ENCODE measurements around the gene RBM10.
"Not testable (repeated sequence)": the region's sequence is repeated elsewhere in the genome, so short reads cannot be mapped to it uniquely, and the experiment has no call there.

The RBM10 gene, protein sequence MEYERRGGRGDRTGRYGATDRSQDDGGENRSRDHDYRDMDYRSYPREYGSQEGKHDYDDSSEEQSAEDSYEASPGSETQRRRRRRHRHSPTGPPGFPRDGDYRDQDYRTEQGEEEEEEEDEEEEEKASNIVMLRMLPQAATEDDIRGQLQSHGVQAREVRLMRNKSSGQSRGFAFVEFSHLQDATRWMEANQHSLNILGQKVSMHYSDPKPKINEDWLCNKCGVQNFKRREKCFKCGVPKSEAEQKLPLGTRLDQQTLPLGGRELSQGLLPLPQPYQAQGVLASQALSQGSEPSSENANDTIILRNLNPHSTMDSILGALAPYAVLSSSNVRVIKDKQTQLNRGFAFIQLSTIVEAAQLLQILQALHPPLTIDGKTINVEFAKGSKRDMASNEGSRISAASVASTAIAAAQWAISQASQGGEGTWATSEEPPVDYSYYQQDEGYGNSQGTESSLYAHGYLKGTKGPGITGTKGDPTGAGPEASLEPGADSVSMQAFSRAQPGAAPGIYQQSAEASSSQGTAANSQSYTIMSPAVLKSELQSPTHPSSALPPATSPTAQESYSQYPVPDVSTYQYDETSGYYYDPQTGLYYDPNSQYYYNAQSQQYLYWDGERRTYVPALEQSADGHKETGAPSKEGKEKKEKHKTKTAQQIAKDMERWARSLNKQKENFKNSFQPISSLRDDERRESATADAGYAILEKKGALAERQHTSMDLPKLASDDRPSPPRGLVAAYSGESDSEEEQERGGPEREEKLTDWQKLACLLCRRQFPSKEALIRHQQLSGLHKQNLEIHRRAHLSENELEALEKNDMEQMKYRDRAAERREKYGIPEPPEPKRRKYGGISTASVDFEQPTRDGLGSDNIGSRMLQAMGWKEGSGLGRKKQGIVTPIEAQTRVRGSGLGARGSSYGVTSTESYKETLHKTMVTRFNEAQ

DNA sequence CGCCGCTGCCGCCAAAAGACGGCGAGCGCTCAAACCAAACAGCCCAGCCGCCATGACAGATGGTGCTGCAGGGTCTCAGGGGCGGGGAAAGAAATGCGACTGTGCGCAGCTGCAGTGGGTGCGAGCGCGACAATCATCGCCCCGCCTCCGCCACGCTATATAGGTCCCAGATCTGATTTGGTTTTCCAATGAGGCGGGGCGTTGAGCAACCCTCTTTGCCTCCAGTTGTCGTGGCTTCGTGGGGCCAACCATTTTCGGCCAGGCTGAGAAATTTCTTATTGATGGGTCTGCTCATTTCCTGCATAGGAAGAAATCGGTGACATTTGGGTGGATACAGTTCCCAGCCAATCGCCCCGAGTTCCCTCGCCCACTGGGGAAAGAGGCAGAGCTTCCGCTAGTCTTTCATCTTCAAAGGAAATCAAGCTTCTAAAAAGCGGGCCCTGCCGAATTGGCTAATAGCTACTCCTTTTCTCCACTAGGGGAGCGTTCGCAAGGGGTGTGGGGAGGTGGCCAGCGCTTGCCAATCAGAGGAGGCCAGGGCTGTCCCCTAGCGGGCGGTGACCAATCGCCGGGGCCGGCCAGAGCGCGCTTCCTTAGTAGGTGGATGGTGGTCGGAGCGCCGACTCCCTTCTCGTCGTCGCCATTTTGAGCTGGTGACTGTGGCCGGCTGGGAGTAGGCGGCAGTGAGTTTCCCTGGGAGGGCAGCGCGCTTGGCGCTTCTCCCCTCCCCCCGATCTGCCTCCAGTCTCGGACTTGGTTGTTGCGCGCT lies at the start of gene RBM10, which contains the start of gene NDUFB11:
Gene RBM10, plus strand, starts transcription at position 596 of the 769 bp plus-strand sequence. CDS start 2,261 bp downstream, outside the sequence.
Gene NDUFB11, minus strand, starts transcription at position 77 of the 769 bp plus-strand sequence. Its CDS starts 23 bp downstream, at position 54.
- in situ Hi-C loops (cut with HindIII; ENCODE audit: low sequenced_read_pairs): no loop called here

DNA sequence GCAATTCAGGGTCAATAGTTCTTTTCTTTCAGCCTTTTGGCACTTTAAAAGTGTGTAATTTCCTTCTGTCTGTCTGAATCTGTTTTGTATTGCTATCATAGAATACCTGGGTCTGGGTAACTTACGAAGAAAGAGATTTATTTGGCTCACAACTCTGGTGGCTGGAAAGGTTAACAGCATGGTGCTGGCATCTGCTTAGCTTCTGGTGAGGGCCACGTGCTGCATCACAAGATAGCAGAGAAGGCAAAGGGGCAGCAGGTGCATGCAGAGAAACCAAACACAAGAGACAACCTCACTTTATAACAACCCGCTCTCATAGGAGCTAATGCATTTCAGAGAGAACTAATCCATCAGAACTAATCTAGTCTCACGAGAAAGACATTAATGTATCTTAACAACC lies 48.0 kb upstream of the RBM10 start:
- in situ Hi-C loops (cut with HindIII; ENCODE audit: low sequenced_read_pairs): no loop called here

- in situ Hi-C loops (cut with HindIII; ENCODE audit: low sequenced_read_pairs): no loop called here
These were observed 46.5 kb upstream of the RBM10 start for GRCh38 chrX:47098338-47099094.

- in situ Hi-C loops (cut with HindIII; ENCODE audit: low sequenced_read_pairs): no loop called here
These were observed 43.8 kb upstream of the RBM10 start for GRCh38 chrX:47101206-47101605.

GRCh38 chrX:47110936-47111615 lies 33.9 kb upstream of the RBM10 start:
- in situ Hi-C loops (cut with HindIII; ENCODE audit: low sequenced_read_pairs): not testable (repeated sequence)

DNA sequence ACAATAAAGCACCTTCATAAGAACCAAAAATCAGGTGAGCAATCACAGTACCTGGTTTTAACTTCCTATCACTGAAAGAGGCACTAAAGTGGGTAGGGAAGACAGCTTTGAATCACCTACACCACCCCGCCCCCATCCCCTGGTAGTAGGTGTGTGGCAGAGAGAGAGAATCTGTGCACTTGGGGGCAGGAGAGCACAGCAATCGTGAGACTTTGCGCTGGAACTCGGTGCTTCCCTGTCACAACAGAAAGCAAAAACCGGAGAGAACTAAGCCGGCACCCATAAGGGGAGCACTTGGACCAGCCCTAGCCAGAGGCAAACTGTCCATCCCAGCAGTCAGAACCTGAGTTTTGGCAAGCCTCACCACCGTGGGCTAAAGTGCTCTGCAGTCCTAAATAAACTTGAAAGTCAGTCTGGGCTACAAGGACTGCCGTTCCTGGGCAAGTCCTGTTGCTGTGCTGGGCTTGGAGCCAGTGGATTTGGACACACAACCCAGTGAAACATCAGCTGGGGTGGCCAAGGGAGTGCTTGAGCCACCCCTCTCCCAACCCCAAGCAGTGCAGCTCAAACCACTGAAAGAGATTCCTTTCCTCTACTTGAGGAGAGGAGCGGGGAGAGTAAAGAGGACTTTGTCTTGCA lies 32.6 kb upstream of the RBM10 start:
- in situ Hi-C loops (cut with HindIII; ENCODE audit: low sequenced_read_pairs): no loop called here

DNA sequence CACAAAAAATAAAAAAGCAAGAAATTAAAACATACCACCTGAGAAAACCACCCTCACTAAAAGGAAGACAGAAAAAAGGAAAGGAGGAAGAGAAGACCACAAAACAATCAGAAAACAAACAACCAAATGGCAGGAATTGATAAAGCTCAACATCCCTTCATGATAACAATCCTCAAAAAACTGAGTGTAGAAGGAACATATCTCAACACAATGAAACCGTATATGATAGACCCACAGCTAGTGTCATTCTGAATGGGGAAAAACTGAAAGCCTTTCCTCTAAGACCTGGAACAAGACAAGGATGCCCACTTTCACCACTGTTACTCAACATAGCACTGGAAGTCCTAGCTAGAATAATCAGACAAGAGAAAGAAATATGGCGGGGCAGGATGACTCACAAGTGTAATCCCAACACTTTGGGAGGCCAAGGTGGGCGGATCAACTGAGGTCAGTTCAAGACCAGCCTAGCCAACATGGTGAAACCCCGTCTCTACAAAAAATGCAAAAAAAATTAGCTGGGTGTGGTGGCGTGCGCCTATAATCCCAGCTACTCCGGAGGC lies 28.4 kb upstream of the RBM10 start:
- in situ Hi-C loops (cut with HindIII; ENCODE audit: low sequenced_read_pairs): not testable (repeated sequence)

- in situ Hi-C loops (cut with HindIII; ENCODE audit: low sequenced_read_pairs): not testable (repeated sequence)
These were observed 20.6 kb upstream of the RBM10 start for GRCh38 chrX:47124466-47124865.

DNA sequence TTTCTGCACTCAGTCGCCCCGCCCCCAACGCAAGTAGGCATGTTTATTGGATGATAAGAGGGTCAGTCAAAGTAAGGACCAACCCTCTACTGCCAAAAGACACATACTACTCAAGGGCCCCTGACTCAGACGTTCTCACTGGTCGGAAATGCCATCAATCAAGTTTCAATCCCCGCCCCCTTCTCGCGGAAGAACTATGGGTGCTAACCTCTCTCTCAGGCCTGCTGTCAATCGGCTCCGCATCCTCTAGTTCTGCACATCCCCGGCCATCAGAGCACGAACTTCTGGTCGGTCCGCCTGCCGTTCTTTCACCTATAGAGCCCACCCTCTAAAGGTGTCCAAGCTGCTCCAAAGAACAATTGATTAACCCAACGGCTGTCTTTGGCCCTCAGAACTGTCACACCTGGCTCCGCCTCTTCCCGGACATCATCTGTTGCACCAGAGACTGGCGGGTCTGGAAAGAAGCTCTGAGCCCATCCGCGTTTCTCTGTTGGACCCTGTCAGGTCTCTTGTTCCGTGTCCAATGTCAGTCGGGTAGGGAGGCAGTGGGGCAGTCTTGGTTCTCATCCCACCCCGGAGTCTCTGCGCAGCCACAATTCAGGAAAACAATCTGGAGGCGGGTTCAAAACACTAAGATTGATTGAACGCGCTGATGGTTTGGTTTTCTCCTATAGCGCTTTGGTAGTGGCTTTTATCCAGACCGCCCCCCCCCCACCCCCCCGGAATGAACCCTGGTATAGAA lies 15.7 kb upstream of the RBM10 start:
- in situ Hi-C loops (cut with HindIII; ENCODE audit: low sequenced_read_pairs): no loop called here

DNA sequence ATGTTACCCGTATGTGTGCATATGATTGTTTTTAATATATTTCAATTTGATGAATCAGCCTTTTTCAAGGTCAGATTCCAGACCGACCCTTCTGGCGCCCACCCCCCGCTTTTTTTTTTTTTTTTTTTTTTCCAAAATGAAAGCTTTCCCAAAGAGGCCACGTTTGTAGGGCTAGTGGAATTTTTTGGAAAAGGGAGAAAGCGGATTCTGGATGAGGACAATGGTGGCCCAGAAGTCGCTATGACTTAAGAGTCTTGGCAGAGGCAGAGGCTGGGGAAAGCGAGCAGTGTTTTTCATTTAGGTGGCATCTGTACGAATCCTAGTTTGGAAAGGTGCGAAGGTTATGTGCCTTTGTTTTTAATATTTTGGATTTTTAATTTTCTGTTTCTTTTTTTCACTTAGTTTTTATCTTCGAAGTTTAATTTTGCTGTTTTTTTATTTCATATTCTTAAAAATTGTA lies 15.1 kb upstream of the RBM10 start:
- in situ Hi-C loops (cut with HindIII; ENCODE audit: low sequenced_read_pairs): no loop called here

- in situ Hi-C loops (cut with HindIII; ENCODE audit: low sequenced_read_pairs): no loop called here
These were observed 11.5 kb upstream of the RBM10 start for GRCh38 chrX:47133493-47133892.

DNA sequence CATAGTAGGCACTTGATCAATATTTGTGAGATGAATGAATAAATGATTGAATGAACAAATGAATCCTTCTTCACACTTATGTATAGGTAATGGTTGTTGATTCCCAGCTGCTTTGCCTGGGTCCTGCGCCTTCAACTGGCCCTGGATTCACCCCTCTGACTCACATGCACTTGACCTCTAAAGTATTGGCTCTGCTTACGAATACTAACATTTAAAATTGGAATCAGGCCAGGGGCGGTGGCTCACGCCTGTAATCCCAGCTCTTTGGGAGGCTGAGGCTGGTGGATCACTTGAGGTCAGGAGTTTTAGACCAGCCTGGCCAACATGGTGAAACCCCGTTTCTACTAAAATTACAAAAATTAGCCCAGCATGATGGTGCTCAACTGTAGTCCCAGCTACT lies 9.4 kb upstream of the RBM10 start:
- in situ Hi-C loops (cut with HindIII; ENCODE audit: low sequenced_read_pairs): not testable (repeated sequence)

DNA sequence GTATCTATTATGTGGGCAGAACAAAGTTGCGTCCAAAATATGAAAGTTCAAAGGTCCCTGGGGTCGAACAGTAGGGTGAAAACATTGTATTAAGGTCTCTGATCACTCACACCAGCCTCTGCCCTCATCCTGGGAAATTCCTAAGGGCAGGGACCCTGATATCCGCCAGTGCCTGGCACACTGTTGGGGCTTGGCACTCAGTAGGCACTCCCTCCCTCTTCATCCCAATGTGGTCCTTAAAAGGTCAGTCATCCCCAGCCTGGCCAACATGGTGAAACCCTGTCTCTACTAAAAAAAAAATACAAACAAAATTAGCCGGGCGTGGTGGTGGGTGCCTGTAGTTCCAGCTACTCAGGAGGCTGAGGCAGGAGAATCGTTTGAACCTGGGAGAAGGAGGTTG lies 6.8 kb upstream of the RBM10 start:
- in situ Hi-C loops (cut with HindIII; ENCODE audit: low sequenced_read_pairs): no loop called here

- in situ Hi-C loops (cut with HindIII; ENCODE audit: low sequenced_read_pairs): no loop called here
These were observed 961 bp upstream of the RBM10 start for GRCh38 chrX:47143894-47144625.

GRCh38 chrX:47145395-47146120 lies 537 bp downstream of the RBM10 start:
- in situ Hi-C loops (cut with HindIII; ENCODE audit: low sequenced_read_pairs): no loop called here

DNA sequence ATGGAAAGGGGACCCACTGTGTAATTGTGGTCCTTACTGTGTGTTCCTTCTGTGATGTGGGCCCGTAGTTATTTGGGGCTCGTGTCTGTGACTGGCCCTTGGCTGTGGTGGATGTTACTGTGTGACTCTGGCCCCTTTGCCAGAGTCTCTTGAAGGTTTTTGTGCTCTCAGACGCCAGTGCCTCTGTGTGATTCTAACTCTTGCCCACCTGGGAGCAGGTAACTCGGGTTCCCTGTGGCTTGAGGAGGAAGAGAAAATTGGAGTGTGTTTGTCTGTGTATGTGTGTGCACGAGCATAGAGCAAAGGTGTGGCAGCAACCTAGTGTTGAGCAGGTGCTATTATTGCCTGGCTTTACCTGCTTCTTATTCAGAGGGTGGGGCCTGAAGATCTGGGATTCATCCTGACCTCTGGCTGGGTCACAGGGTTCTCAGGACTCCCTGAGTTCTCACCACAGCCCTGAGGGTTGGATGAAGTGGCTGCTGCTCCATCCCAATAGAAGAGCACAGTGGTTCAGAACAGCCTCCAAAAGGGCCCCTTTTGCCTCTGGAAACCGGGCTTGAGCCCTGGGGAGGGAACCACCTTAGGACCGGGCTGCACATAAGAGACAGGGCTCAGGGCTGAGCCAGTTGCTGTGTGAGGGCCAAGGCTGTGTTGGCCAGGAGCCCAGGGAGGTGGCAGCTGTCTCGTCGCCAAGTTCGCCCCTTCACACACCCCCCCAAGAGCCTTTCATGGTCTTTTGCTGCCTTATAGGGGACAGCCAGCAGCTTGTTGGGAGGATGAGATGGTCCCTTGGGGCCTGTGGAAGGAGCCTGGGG lies 1.3 kb downstream of the RBM10 start:
- in situ Hi-C loops (cut with HindIII; ENCODE audit: low sequenced_read_pairs): no loop called here
